Tibial nerve (tissue), 4 donors: ENCODE results near the gene ALX4.

Experiments used
- CTCF ChIP-seq, 5 experiments: fragments of 200-600 bp in 3 of 5; fragments of 450-650 bp in 2 of 5; sonication (generic) in 3 of 5; IDR thresholded peaks; one replicate each; pipeline ENCODE4 v1.5.1; 2016 to 2019; ENCODE audit warnings: antibody characterized with exemption in 5 of 5, mild to moderate bottlenecking in 3 of 5, moderate library complexity in 2 of 5
- EP300 ChIP-seq, 2 donors: sonication (generic); formaldehyde crosslinking; IDR thresholded peaks; one replicate each; pipeline ENCODE4 v1.6.1; 2017; ENCODE audit warnings: antibody characterized with exemption in 2 of 2, mild to moderate bottlenecking in 1 of 2

- TF ChIP-seq CTCF (IDR thresholded peaks at IDR 0.05) = no peak
- no peak for TF ChIP-seq EP300 (IDR thresholded peaks at IDR 0.05)
Measured at GRCh38 chr11:44280257-44280656, 29.7 kb downstream of the ALX4 start.
